Spleen (tissue), 11 donors: Measurements from ENCODE around the gene GOLGA6A. TPM values are rescaled to one million over a fixed set of nuclear protein-coding genes. Genes with fewer than 3 reads are reported as not detected.

Experiments used
- DNase-seq: peaks from one replicate; pipeline ENCODE4 v3.0.0-alpha.2; 2020
- H3K27ac ChIP-seq, 8 donors: fragments of 200-600 bp; sonication (generic) in 7 of 8; 1 replicate in 4 of 8; 2 replicates in 4 of 8; pipeline versions ENCODE4 v1.5.0 to v1.8.0; 2016 to 2021; ENCODE audit warnings: inconsistent platforms in 4 of 8, mild to moderate bottlenecking in 4 of 8, moderate library complexity in 1 of 8
- H3K27me3 ChIP-seq, 7 donors: fragments of 200-600 bp; sonication (generic) in 6 of 7; replicated peaks in 1 of 7; 1 replicate in 4 of 7; 2 replicates in 3 of 7; pipeline versions ENCODE4 v1.5.0 to v1.8.0; 2016 to 2021; ENCODE audit warnings: inconsistent platforms in 3 of 7, mild to moderate bottlenecking in 1 of 7
- H3K36me3 ChIP-seq, 6 donors: fragments of 200-600 bp; sonication (generic) in 5 of 6; 1 replicate in 4 of 6; 2 replicates in 2 of 6; pipeline versions ENCODE4 v1.5.0 to v1.8.0; 2016 to 2021; ENCODE audit warnings: inconsistent platforms in 2 of 6
- H3K4me1 ChIP-seq, 6 donors: fragments of 200-600 bp; sonication (generic) in 5 of 6; 1 replicate in 3 of 6; 2 replicates in 3 of 6; pipeline versions ENCODE4 v1.5.0 to v1.8.0; 2016 to 2021; ENCODE audit warnings: inconsistent platforms in 3 of 6
- H3K4me3 ChIP-seq, 8 donors: fragments of 200-600 bp; sonication (generic) in 7 of 8; 1 replicate in 4 of 8; 2 replicates in 4 of 8; pipeline versions ENCODE4 v1.5.0 to v1.8.0; 2016 to 2021; ENCODE audit warnings: inconsistent platforms in 4 of 8, mild to moderate bottlenecking in 4 of 8, moderate library complexity in 2 of 8
- H3K9me3 ChIP-seq, 8 donors: fragments of 200-600 bp; sonication (generic) in 7 of 8; 1 replicate in 4 of 8; 2 replicates in 4 of 8; pipeline versions ENCODE4 v1.5.0 to v1.8.0; 2016 to 2021; ENCODE audit warnings: inconsistent platforms in 4 of 8
- POLR2A ChIP-seq, 3 donors: fragments of 450-650 bp; IDR thresholded peaks; one replicate each; pipeline ENCODE4 v1.5.1; 2017; ENCODE audit warnings: antibody characterized with exemption in 3 of 3, mild to moderate bottlenecking in 1 of 3
- POLR2AphosphoS5 ChIP-seq, 3 donors: sonication (generic); formaldehyde crosslinking; IDR thresholded peaks; one replicate each; pipeline ENCODE4 v1.5.1; 2017; ENCODE audit warnings: antibody characterized with exemption in 3 of 3
- WGBS, 5 donors: extraction: QIAGEN DNeasy Blood & Tissue Kit in 3 of 5; methylation state at CpG; one replicate each; pipeline versions ENCODE4 v1.1.5 to v1.1.7; 2013 to 2018; 5-methylcytosine and 5-hydroxymethylcytosine counted together
- intact Hi-C: fragments of 100-400 bp; cut with DNase I; formaldehyde crosslinking; loops from one replicate; pipeline ENCODE4 v1.15.0; 2023; ENCODE audit warnings: low total_unique reads
- polyA plus RNA-seq, 3 donors: library from polyadenylated mRNA; stranded (reverse); fragments of 200-250 nt; gene quantifications; one replicate each; pipeline ENCODE4 v1.2.1, GENCODE V29; 2013
- total RNA-seq, 7 donors: library from RNA; depleted of rRNA in 3 of 7; stranded (reverse); fragments of >200 nt in 3 of 7; fragmentation: NEBNext Ultra II Directional in 4 of 7; extraction: Animal tissue kit (Norgen Biotek cat#: 25700) in 4 of 7; gene quantifications; one replicate each; pipeline versions ENCODE4 v1.1.0 to v1.2.1, GENCODE V29; 2016 to 2021
- TF ChIP-seq, protein P1 (sequence below), 11 experiments: fragments of 200-600 bp in 7 of 11; fragments of 450-650 bp in 4 of 11; sonication (generic) in 4 of 11; IDR thresholded peaks in 8 of 11; conservative IDR thresholded peaks in 3 of 11; 1 replicate in 7 of 11; 2 replicates in 4 of 11; pipeline versions ENCODE4 v1.4.0 to v1.8.0; 2016 to 2021; ENCODE audit warnings: antibody characterized with exemption in 11 of 11, inconsistent platforms in 4 of 11, mild to moderate bottlenecking in 1 of 11
- donor health status: healthy with polysubstance abuse.
- donor health status: DM: no; HTN: no; CAD: no; lungs with moderate emphysema.
- donor health status: DM: no; HTN: no; CAD: no.
- donor health status: Bipolar disorder and iron deficiency.
- donor health status: healthy.
- donor health status: DM: no; HTN: no; CAD: no.
- donor health status: DM: yes; HTN: yes; CAD: no.

The GOLGA6A gene
- total and polyA plus RNA-seq, 10 donors = 0.03 to 0.61 (median 0.35) TPM; not detected in 7

DNA sequence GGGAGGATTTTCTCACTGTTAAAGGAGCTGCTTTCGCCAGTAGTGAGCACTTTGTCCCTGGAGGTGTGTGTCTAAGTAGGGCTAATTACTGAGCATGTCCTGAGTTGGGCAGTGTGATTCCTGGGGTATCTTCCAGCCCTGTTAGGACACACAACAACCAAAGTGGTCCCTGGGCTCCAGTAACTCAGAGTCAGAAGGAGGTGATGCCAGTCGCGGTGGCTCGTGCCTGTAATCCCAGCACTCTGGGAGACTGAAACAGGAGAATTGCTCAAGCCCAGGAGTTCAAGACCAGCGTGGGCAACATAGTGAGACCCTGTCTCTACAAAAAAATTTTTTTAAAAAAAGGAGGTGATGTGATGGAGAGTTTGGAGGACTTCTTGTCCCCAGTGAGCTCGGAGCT, 50.3 kb downstream of the GOLGA6A start:
- H3K4me1 ChIP-seq = peaks cover 0 to 39% (median 15%) of the 10 kb centered on the region in 6 donors
- peaks cover 0 to 100% (median 65%) of the 10 kb centered on the region in 6 donors for H3K36me3 ChIP-seq
- DNase-seq = no peak
- no peak overlapping the region for H3K4me3 ChIP-seq
- H3K27me3 ChIP-seq = no peaks in the 10 kb centered on the region
- TF ChIP-seq POLR2A (IDR thresholded peaks at IDR 0.05) (no peak), POLR2AphosphoS5 (IDR thresholded peaks at IDR 0.05) (no peak)
- TF ChIP-seq, protein P1, sequence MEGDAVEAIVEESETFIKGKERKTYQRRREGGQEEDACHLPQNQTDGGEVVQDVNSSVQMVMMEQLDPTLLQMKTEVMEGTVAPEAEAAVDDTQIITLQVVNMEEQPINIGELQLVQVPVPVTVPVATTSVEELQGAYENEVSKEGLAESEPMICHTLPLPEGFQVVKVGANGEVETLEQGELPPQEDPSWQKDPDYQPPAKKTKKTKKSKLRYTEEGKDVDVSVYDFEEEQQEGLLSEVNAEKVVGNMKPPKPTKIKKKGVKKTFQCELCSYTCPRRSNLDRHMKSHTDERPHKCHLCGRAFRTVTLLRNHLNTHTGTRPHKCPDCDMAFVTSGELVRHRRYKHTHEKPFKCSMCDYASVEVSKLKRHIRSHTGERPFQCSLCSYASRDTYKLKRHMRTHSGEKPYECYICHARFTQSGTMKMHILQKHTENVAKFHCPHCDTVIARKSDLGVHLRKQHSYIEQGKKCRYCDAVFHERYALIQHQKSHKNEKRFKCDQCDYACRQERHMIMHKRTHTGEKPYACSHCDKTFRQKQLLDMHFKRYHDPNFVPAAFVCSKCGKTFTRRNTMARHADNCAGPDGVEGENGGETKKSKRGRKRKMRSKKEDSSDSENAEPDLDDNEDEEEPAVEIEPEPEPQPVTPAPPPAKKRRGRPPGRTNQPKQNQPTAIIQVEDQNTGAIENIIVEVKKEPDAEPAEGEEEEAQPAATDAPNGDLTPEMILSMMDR (IDR thresholded peaks at IDR 0.05 in 8 of 11, conservative IDR thresholded peaks at IDR 0.05 in 3 of 11) = no peak
- H3K27ac ChIP-seq = peak overlapping the region in 2 of 8 donors; percentile 22 to 44
- intact Hi-C loops = loop anchor here (10.0 kb wide), 1 partner anchor 57 kb away; no protein-coding TSS in a partner anchor
- H3K9me3 ChIP-seq = no peaks in the 10 kb centered on the region
- 95 to 99% (median 96%) methylated on average over 6 of the region's 6 CpGs for WGBS, 5 donors

DNA sequence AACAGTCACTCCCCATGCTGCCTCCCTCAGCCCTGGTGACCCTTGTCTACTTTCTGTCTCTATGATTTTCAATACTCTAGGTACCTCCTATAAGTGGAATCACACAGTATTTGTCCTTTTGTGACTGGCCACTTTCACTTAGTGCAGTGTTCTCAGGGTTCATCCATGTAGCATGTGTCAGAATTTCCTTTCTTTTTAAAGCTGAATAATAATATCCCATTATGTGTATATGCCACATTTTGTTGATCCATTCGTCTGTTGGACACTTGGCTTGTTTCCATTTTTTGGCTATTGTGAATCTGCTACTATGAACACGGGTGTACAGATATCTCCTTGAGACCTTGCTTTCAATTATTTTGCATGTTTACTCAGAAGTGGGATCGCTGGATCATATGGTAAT, 53.7 kb downstream of the GOLGA6A start:
- TF ChIP-seq POLR2AphosphoS5 (IDR thresholded peaks at IDR 0.05) = no peak
- TF ChIP-seq, protein P1 (IDR thresholded peaks at IDR 0.05 in 8 of 11, conservative IDR thresholded peaks at IDR 0.05 in 3 of 11) = no peak
- TF ChIP-seq POLR2A (IDR thresholded peaks at IDR 0.05) = no peak
- no peak overlapping the region for H3K27ac ChIP-seq
- 70 to 82% (median 80%) methylated on average over 3 of the region's 3 CpGs for WGBS, 5 donors
- H3K9me3 ChIP-seq = no peaks in the 10 kb centered on the region
- peaks cover 3 to 55% (median 30%) of the 10 kb centered on the region in 6 donors for H3K4me1 ChIP-seq
- DNase-seq = no peak
- peaks cover 0 to 100% (median 64%) of the 10 kb centered on the region in 6 donors for H3K36me3 ChIP-seq
- no peak overlapping the region for H3K4me3 ChIP-seq
- no peaks in the 10 kb centered on the region for H3K27me3 ChIP-seq
- intact Hi-C loops = no loop called here

DNA sequence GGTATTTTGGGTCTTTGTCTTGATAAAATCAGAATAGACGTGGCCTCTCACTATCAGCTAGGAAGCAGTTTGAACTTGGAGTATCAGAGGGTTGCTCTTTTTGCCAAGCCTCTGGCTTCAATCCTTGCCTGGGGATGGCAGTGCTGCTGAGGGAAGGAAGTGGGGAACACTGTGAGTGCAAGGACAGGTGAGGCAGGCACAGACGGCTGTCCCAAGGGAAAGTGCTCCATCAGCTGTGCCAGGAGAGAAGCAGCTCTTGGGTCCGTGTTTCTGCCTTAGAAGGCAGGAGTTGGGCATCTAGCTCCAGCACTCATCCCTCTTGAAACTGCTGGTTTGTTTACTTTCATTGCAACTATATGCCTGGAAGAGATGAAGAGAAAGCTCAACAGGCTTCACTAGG, 54.7 kb downstream of the GOLGA6A start:
- Histone ChIP-seq H3K27me3 (no peaks in the 10 kb centered on the region), H3K9me3 (no peaks in the 10 kb centered on the region), H3K4me3 (no peak overlapping the region), H3K36me3 (peaks cover 0 to 100% (median 65%) of the 10 kb centered on the region in 6 donors), H3K27ac (peak overlapping the region in 2 of 8 donors; percentile 22 to 41), H3K4me1 (peaks cover 3 to 50% (median 27%) of the 10 kb centered on the region in 6 donors)
- DNase-seq = no peak
- TF ChIP-seq POLR2AphosphoS5 (IDR thresholded peaks at IDR 0.05) (peak in 2 of 3 donors; percentile 53 to 68), POLR2A (IDR thresholded peaks at IDR 0.05) (no peak)
- intact Hi-C loops = no loop called here
- 57 to 76% (median 68%) methylated on average over 3 of the region's 3 CpGs for WGBS, 5 donors

DNA sequence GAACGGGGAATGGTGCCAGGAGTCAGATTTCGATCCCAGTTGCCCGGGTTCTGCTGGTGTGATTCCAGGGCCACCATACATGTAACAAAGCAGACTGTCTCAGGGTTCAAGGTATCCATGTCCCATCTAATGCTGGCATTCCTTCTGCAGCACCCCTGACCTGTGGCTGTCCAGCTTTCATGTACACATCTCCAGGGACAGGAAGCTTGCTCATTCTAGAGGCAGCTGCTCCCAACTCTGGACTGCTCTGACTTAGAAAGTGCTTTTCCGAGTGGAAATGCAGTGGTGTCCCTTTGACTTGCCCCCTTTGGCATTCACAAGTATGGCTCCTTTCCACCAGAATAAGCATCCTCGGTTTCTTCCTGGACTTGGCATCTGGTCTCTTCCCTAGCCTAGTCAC, 56.9 kb downstream of the GOLGA6A start:
- H3K27me3 ChIP-seq = no peaks in the 10 kb centered on the region
- no peak for DNase-seq
- intact Hi-C loops = no loop called here
- no peak overlapping the region for H3K4me3 ChIP-seq
- H3K27ac ChIP-seq = peak overlapping the region in 6 of 8 donors; percentile 8 to 61 (median 25)
- peaks cover 0 to 55% (median 26%) of the 10 kb centered on the region in 6 donors for H3K4me1 ChIP-seq
- no peaks in the 10 kb centered on the region for H3K9me3 ChIP-seq
- WGBS, 5 donors = 62 to 78% (median 74%) methylated on average over 5 of the region's 5 CpGs
- peaks cover 0 to 100% (median 66%) of the 10 kb centered on the region in 6 donors for H3K36me3 ChIP-seq
- TF ChIP-seq POLR2A (IDR thresholded peaks at IDR 0.05) (no peak), POLR2AphosphoS5 (IDR thresholded peaks at IDR 0.05) (peak in 1 of 3 donors; percentile 8)

DNA sequence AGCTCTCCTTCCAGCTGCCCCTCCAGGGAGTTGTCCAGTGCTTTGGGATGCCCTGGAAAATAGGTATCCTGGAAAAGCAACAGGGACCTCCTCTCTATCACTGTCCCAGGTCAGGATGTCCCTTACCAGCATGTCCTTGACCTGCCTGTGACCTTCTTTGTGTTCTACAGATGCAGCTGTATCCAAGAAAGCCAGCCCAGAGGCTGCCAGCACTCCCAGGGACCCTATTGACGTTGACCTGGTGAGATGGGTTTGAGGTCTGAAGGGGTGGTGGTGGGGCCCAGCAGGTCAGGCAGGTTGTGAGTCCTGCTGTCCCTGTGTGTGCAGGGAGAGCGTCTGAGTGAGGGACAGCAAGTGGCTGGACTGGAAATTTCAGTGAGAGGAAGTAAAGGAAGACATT, 57.7 kb downstream of the GOLGA6A start:
- no peak for TF ChIP-seq POLR2A (IDR thresholded peaks at IDR 0.05)
- TF ChIP-seq POLR2AphosphoS5 (IDR thresholded peaks at IDR 0.05) = no peak
- TF ChIP-seq, protein P1 (IDR thresholded peaks at IDR 0.05 in 8 of 11, conservative IDR thresholded peaks at IDR 0.05 in 3 of 11) = no peak
- DNase-seq = no peak
- intact Hi-C loops = no loop called here
- Histone ChIP-seq H3K27ac (peak overlapping the region in 5 of 8 donors; percentile 18 to 61 (median 36)), H3K36me3 (peaks cover 0 to 100% (median 62%) of the 10 kb centered on the region in 6 donors), H3K4me3 (no peak overlapping the region), H3K9me3 (no peaks in the 10 kb centered on the region), H3K27me3 (no peaks in the 10 kb centered on the region), H3K4me1 (peaks cover 2 to 63% (median 28%) of the 10 kb centered on the region in 6 donors)
- 27 to 95% (median 68%) methylated on average over 2 of the region's 2 CpGs for WGBS, 5 donors
